ENCODE results near the gene C3orf33. TPM values are rescaled to one million over a fixed set of nuclear protein-coding genes. Genes with fewer than 3 reads are reported as not detected.
"Not testable (repeated sequence)": the region's sequence is repeated elsewhere in the genome, so short reads cannot be mapped to it uniquely, and the experiment has no call there.

The C3orf33 gene
- total RNA-seq, 1 donor from 2014 or later: 2.6 TPM

DNA sequence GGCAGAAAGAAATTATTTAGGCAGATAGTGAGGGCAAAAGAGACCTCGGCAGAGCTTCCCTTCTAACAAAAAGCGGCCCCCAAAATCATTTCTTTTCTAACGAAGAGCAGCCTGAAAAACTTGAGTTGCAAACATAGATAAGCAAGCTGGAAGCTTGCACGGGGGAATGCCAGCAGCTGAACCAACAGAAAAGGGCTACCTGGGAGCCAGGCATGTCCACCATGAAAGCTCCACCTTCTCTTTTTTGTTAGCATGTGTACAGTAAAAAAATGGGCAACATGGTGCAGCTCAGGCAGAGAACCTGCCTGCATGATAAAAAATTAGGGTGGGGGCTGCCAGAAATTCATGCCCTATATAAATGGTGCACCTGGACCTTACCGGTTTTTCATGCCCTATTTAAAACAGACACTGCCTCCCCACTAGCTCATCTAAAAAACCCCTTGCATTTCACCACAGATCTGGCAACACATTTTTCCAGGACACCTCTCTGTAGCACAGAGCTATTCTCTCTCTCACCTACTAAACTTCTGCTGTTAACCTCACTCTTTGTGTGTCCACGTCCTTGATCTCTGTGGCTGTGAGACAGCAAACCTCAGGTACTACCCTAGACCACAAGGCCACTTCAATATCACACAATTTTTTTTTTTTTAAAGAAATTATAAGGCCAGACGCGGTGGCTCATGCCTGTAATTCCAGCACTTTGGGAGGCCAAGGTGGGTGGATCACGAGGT, 29.4 kb upstream of the C3orf33 start:
- H3K9me3 ChIP-seq (ENCODE audit: control insufficient read depth in 3 of 3, low read length in 3 of 3): no peaks in the 10 kb centered on the region
- no peaks in the 10 kb centered on the region for H3K27me3 ChIP-seq (ENCODE audit: control insufficient read depth in 3 of 3, insufficient read depth in 3 of 3, low read length in 3 of 3)
- H3K9ac ChIP-seq (ENCODE audit: low read depth in 1 of 3, low read length in 3 of 3): no peak overlapping the region
- peaks cover 0 to 7% (median 0%) of the 10 kb centered on the region in 3 donors for H3K36me3 ChIP-seq (ENCODE audit: control insufficient read depth in 3 of 3, insufficient read depth in 3 of 3, low read length in 3 of 3)
- H3K27ac ChIP-seq (ENCODE audit: low read depth, low read length): no peak overlapping the region
- H3K4me1 ChIP-seq (ENCODE audit: control insufficient read depth in 3 of 3, insufficient read depth in 3 of 3, low read length in 3 of 3): no peaks in the 10 kb centered on the region
- no peak overlapping the region for H3K4me3 ChIP-seq (ENCODE audit: low read length in 3 of 3)

DNA sequence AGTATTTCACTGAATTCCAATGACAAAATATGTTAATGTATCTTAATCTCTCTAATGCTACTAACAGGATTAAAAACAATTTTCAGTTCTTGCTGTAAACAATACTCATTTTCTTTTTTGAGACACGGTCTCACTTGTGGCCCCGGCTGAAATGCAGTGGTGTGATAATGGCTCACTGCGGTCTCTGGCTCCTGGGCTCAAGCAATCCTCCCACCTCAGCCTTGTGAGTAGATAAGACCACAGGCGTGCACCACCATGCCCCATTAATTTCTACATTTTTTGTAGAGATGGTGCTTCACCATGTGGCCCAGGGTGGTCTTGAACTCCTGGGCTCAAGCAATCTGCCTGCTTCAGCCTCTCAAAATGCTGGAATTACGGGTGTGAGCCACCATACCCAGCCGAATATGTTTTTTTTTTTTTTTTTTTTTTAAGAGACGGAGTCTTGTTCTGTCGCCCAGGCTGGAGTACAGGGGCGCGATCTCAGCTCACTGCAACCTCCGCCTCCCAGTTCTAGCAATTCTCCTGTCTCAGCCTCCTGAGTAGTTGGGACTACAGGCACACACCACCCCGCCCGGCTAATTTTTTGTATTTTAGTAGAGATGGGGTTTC, 22.5 kb upstream of the C3orf33 start:
- H3K4me1 ChIP-seq (ENCODE audit: control insufficient read depth in 3 of 3, insufficient read depth in 3 of 3, low read length in 3 of 3); H3K27me3 ChIP-seq (ENCODE audit: control insufficient read depth in 3 of 3, insufficient read depth in 3 of 3, low read length in 3 of 3); H3K9ac ChIP-seq (ENCODE audit: low read depth in 1 of 3, low read length in 3 of 3); H3K9me3 ChIP-seq (ENCODE audit: control insufficient read depth in 3 of 3, low read length in 3 of 3); H3K27ac ChIP-seq (ENCODE audit: low read depth, low read length); H3K4me3 ChIP-seq (ENCODE audit: low read length in 3 of 3); H3K36me3 ChIP-seq (ENCODE audit: control insufficient read depth in 3 of 3, insufficient read depth in 3 of 3, low read length in 3 of 3): not testable (repeated sequence)

DNA sequence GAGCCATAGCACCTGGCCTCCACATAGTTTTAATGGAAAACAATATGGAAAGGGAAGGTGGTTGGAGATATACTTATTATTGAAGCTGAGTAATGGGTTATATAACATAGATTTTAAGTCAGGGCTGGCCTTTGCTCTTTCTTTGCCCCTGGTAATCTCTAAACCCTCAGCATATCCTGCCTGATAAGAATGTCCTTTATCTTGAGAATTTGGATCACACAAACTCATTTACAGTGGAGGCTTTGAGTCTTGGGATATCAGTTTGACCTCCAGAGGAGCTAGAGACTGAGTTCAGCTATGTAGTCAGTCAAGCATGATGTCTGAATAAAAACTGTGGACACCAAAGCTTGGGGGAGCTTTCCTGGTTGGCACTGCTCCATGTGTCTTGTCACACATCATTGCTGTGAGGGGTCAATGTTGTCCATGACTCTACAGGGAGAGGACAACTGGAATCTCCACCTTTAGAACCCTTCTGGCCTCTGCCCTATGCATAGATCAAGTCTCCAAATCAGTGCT, 9.0 kb upstream of the C3orf33 start:
- no peak overlapping the region for H3K27ac ChIP-seq (ENCODE audit: low read depth, low read length)
- H3K9me3 ChIP-seq (ENCODE audit: control insufficient read depth in 3 of 3, low read length in 3 of 3): no peaks in the 10 kb centered on the region
- H3K27me3 ChIP-seq (ENCODE audit: control insufficient read depth in 3 of 3, insufficient read depth in 3 of 3, low read length in 3 of 3): no peaks in the 10 kb centered on the region
- H3K4me3 ChIP-seq (ENCODE audit: low read length in 3 of 3): no peak overlapping the region
- H3K36me3 ChIP-seq (ENCODE audit: control insufficient read depth in 3 of 3, insufficient read depth in 3 of 3, low read length in 3 of 3): no peaks in the 10 kb centered on the region
- no peaks in the 10 kb centered on the region for H3K4me1 ChIP-seq (ENCODE audit: control insufficient read depth in 3 of 3, insufficient read depth in 3 of 3, low read length in 3 of 3)
- no peak overlapping the region for H3K9ac ChIP-seq (ENCODE audit: low read depth in 1 of 3, low read length in 3 of 3)

DNA sequence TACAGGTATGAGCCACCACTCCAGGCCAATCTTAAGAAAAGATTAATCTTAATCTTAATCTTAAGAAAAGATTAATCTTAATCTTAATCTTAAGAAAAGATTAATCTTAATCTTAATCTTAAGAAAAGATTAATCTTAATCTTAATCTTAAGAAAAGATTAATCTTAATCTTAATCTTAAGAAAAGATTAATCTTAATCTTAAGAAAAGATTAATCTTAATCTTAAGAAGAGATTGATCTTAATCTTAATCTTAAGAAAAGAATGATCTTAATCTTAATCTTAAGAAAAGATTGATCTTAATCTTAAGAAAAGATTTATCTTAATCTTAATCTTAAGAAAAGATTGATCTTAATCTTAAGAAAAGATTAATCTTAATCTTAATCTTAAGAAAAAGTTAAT, 7.1 kb upstream of the C3orf33 start:
- not testable (repeated sequence) for H3K4me1 ChIP-seq (ENCODE audit: control insufficient read depth in 3 of 3, insufficient read depth in 3 of 3, low read length in 3 of 3); H3K9me3 ChIP-seq (ENCODE audit: control insufficient read depth in 3 of 3, low read length in 3 of 3)

DNA sequence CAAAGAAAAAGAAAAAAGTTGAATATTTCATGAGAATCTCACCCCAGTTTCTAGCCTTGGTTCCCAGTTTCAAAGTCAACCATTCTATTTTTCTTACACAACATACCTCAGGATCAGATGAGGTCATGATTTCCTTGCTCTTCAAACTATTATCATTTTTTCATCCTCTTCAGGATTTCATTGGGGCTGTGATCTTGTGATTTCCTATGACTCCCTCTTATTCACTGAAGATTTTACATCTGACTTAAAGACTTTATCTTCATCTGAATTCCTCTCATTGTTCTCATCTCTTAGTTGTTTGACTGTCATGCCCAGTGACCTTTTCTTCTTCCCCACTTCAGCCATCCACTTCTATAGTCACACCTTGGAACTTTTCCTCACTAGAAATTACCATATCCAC, 3.1 kb upstream of the C3orf33 start:
- Histone ChIP-seq H3K36me3 (ENCODE audit: control insufficient read depth in 3 of 3, insufficient read depth in 3 of 3, low read length in 3 of 3) (no peaks in the 10 kb centered on the region), H3K27me3 (ENCODE audit: control insufficient read depth in 3 of 3, insufficient read depth in 3 of 3, low read length in 3 of 3) (no peaks in the 10 kb centered on the region), H3K9ac (ENCODE audit: low read depth in 1 of 3, low read length in 3 of 3) (no peak overlapping the region), H3K4me1 (ENCODE audit: control insufficient read depth in 3 of 3, insufficient read depth in 3 of 3, low read length in 3 of 3) (peaks cover 0 to 4% (median 0%) of the 10 kb centered on the region in 3 donors), H3K27ac (ENCODE audit: low read depth, low read length) (no peak overlapping the region), H3K4me3 (ENCODE audit: low read length in 3 of 3) (no peak overlapping the region), H3K9me3 (ENCODE audit: control insufficient read depth in 3 of 3, low read length in 3 of 3) (no peaks in the 10 kb centered on the region)

More for the DNA sequence above, 7.1 kb upstream of the C3orf33 start:
- not testable (repeated sequence) for H3K27ac ChIP-seq (ENCODE audit: low read depth, low read length); H3K36me3 ChIP-seq (ENCODE audit: control insufficient read depth in 3 of 3, insufficient read depth in 3 of 3, low read length in 3 of 3); H3K27me3 ChIP-seq (ENCODE audit: control insufficient read depth in 3 of 3, insufficient read depth in 3 of 3, low read length in 3 of 3); H3K4me3 ChIP-seq (ENCODE audit: low read length in 3 of 3); H3K9ac ChIP-seq (ENCODE audit: low read depth in 1 of 3, low read length in 3 of 3)

DNA sequence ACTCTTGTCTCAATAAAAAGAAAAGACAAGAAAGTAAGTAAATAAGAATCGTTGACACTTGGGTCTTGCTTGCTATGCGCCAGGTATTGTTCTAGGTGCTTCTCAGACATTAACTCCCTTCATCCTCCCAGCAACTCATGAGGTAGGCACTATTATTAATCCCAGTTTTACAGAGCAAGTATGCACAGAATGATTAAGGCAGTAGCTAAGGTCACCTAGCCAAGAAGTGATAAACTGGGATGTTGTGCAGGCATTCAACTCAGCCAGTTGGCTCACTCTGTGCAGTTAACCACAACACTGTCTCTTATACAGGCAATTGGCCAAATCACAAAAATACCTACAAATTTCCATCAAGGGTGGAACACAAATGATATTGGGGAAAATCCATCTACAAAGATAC, 1.7 kb upstream of the C3orf33 start:
- Histone ChIP-seq H3K36me3 (ENCODE audit: control insufficient read depth in 3 of 3, insufficient read depth in 3 of 3, low read length in 3 of 3) (no peaks in the 10 kb centered on the region), H3K27ac (ENCODE audit: low read depth, low read length) (no peak overlapping the region)

DNA sequence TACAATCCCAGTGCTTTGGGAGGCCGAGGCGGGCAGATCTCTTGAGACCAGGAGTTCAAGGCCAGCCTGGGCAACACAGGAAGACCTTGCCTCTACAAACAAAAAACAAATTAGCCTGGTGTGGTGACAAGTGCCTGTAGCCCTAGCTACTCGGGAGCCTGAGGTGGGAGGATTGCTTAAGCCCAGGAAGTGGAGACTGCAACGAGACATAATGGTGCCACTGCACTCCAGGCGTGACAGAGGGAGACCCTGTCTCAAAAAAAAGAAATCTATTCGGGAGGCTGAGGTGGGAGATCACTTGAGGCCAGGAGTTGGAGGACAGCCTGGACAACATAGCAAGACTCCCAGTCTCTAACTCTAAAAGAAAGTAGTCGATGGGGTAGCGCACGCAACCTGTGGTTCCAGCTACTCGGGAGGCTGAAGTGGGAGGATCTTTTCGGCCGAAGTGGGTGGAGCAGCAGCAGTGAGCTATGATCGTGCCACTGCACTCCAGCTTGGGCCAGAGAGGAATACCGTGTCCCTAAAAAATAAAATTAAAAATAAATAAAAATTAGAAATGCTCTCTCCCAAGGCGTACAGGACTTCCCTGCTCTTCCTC, 775 bp downstream of the C3orf33 start:
- no peak overlapping the region for H3K27ac ChIP-seq (ENCODE audit: low read depth, low read length)
- H3K9ac ChIP-seq (ENCODE audit: low read depth in 1 of 3, low read length in 3 of 3): peak overlapping the region in 2 of 3 donors; percentile 84 to 93
- peaks cover 0 to 4% (median 0%) of the 10 kb centered on the region in 3 donors for H3K4me1 ChIP-seq (ENCODE audit: control insufficient read depth in 3 of 3, insufficient read depth in 3 of 3, low read length in 3 of 3)
- H3K4me3 ChIP-seq (ENCODE audit: low read length in 3 of 3): peak overlapping the region; percentile 73 to 89 (median 83)
- peaks cover 0 to 4% (median 3%) of the 10 kb centered on the region in 3 donors for H3K36me3 ChIP-seq (ENCODE audit: control insufficient read depth in 3 of 3, insufficient read depth in 3 of 3, low read length in 3 of 3)
- H3K27me3 ChIP-seq (ENCODE audit: control insufficient read depth in 3 of 3, insufficient read depth in 3 of 3, low read length in 3 of 3): no peaks in the 10 kb centered on the region
- no peaks in the 10 kb centered on the region for H3K9me3 ChIP-seq (ENCODE audit: control insufficient read depth in 3 of 3, low read length in 3 of 3)

More for the DNA sequence above, 1.7 kb upstream of the C3orf33 start:
- no peak overlapping the region for H3K9ac ChIP-seq (ENCODE audit: low read depth in 1 of 3, low read length in 3 of 3)
- no peaks in the 10 kb centered on the region for H3K9me3 ChIP-seq (ENCODE audit: control insufficient read depth in 3 of 3, low read length in 3 of 3)
- no peak overlapping the region for H3K4me3 ChIP-seq (ENCODE audit: low read length in 3 of 3)
- peaks cover 0 to 4% (median 0%) of the 10 kb centered on the region in 3 donors for H3K4me1 ChIP-seq (ENCODE audit: control insufficient read depth in 3 of 3, insufficient read depth in 3 of 3, low read length in 3 of 3)
- H3K27me3 ChIP-seq (ENCODE audit: control insufficient read depth in 3 of 3, insufficient read depth in 3 of 3, low read length in 3 of 3): no peaks in the 10 kb centered on the region

DNA sequence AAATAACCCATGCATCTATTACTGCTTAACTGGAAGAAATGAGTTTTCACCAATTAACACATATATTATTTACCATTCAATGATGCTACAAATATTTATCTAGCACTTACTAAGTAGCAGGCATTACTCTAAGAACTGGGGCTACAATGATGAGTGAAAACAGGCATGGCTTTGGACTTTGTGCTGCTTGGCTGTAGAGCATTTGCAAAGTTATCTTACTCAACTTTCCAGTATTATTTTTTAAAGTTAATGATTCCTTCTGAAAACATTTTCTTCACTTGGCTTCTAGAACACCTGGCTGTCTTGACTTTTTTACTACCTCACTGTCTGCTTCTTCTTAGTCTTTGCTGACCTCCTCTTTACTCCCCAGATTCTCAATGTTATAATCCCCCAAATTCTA, 1.8 kb downstream of the C3orf33 start:
- H3K4me1 ChIP-seq (ENCODE audit: control insufficient read depth in 3 of 3, insufficient read depth in 3 of 3, low read length in 3 of 3): peaks cover 0 to 4% (median 0%) of the 10 kb centered on the region in 3 donors
- peaks cover 0 to 7% (median 3%) of the 10 kb centered on the region in 3 donors for H3K36me3 ChIP-seq (ENCODE audit: control insufficient read depth in 3 of 3, insufficient read depth in 3 of 3, low read length in 3 of 3)
- H3K4me3 ChIP-seq (ENCODE audit: low read length in 3 of 3): no peak overlapping the region
- no peaks in the 10 kb centered on the region for H3K9me3 ChIP-seq (ENCODE audit: control insufficient read depth in 3 of 3, low read length in 3 of 3)
- H3K9ac ChIP-seq (ENCODE audit: low read depth in 1 of 3, low read length in 3 of 3): no peak overlapping the region
- H3K27me3 ChIP-seq (ENCODE audit: control insufficient read depth in 3 of 3, insufficient read depth in 3 of 3, low read length in 3 of 3): no peaks in the 10 kb centered on the region
- H3K27ac ChIP-seq (ENCODE audit: low read depth, low read length): no peak overlapping the region

DNA sequence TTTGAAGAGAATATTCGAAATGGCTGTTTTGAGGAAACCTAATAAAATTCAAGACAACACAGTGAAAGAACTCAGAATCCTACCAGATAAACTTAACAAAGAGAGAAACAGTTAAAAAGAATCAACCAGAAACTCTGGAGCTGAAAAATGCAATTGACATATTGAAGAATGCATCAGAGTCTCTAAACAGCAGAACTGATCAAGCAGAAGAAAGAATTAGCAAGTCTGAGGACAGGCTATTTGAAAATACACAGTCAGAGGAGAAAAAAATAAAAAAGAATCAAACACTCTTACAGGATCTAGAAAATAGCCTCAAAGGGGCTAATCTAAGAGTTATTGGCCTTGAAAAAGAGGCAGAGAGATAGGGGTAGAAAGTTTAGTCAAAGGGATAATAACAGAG, 13.5 kb downstream of the C3orf33 start:
- H3K9me3 ChIP-seq (ENCODE audit: control insufficient read depth in 3 of 3, low read length in 3 of 3): no peaks in the 10 kb centered on the region
- no peak overlapping the region for H3K9ac ChIP-seq (ENCODE audit: low read depth in 1 of 3, low read length in 3 of 3)
- H3K4me1 ChIP-seq (ENCODE audit: control insufficient read depth in 3 of 3, insufficient read depth in 3 of 3, low read length in 3 of 3): no peaks in the 10 kb centered on the region
- peaks cover 8 to 10% (median 10%) of the 10 kb centered on the region in 3 donors for H3K36me3 ChIP-seq (ENCODE audit: control insufficient read depth in 3 of 3, insufficient read depth in 3 of 3, low read length in 3 of 3)
- no peaks in the 10 kb centered on the region for H3K27me3 ChIP-seq (ENCODE audit: control insufficient read depth in 3 of 3, insufficient read depth in 3 of 3, low read length in 3 of 3)
- no peak overlapping the region for H3K4me3 ChIP-seq (ENCODE audit: low read length in 3 of 3)
- H3K27ac ChIP-seq (ENCODE audit: low read depth, low read length): no peak overlapping the region

DNA sequence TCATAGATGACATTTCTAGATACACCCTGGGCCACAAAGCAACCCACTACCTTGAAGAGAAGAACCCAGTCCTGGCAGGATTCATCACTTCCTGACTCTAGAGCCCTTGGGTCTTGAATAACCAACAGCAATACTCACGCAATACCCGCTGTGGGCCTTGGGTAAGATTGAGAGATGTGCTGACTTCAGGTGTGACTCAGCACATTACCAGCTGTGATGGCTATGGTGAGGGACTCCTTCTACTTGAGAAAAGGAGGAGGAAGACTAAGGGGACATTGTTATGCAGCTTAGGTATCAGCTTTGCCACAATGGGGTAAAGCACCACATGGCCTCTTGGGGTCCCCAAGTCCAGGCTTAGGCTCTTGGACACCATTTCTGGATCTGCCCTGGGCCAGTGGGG, 14.9 kb downstream of the C3orf33 start:
- Histone ChIP-seq H3K9me3 (ENCODE audit: control insufficient read depth in 3 of 3, low read length in 3 of 3) (no peaks in the 10 kb centered on the region), H3K9ac (ENCODE audit: low read depth in 1 of 3, low read length in 3 of 3) (no peak overlapping the region), H3K4me3 (ENCODE audit: low read length in 3 of 3) (no peak overlapping the region), H3K27ac (ENCODE audit: low read depth, low read length) (no peak overlapping the region), H3K4me1 (ENCODE audit: control insufficient read depth in 3 of 3, insufficient read depth in 3 of 3, low read length in 3 of 3) (no peaks in the 10 kb centered on the region), H3K27me3 (ENCODE audit: control insufficient read depth in 3 of 3, insufficient read depth in 3 of 3, low read length in 3 of 3) (no peaks in the 10 kb centered on the region), H3K36me3 (ENCODE audit: control insufficient read depth in 3 of 3, insufficient read depth in 3 of 3, low read length in 3 of 3) (peaks cover 8 to 10% (median 10%) of the 10 kb centered on the region in 3 donors)

All from skeletal muscle tissue (tissue), 4 donors.